GM12878 (cell line): ENCODE results near the gene TMEM255B.

Experiments used
- ATF2 ChIP-seq: IDR thresholded peaks from 2 replicates; pipeline ENCODE4 v1.6.1; 2012; ENCODE audit warnings: low read length, inconsistent platforms
- CHD2 ChIP-seq: IDR thresholded peaks from 2 replicates; pipeline ENCODE4 v1.6.1; 2011; ENCODE audit warnings: low read depth, low read length, improper control_type of control experiment, borderline replicate concordance
- CTCF ChIP-seq, 3 experiments: IDR thresholded peaks in 2 of 3; conservative IDR thresholded peaks in 1 of 3; 2 replicates each; pipeline ENCODE4 v1.5.1; 2011; ENCODE audit warnings: low read depth in 3 of 3, low read length in 3 of 3, mild to moderate bottlenecking in 3 of 3, control low read depth in 2 of 3, moderate library complexity in 2 of 3, inconsistent platforms in 1 of 3, mixed read lengths in 1 of 3; ENCODE audit not compliant: control insufficient read depth in 2 of 3, insufficient read depth in 1 of 3; ENCODE audit errors: extremely low read depth in 1 of 3
- DPF2 ChIP-seq: fragments of 450-650 bp; IDR thresholded peaks from 2 replicates; pipeline ENCODE4 v1.6.1; 2017; ENCODE audit warnings: mild to moderate bottlenecking
- EZH2 ChIP-seq: IDR thresholded peaks from 2 replicates; pipeline ENCODE4 v1.6.1; 2012; ENCODE audit warnings: low read depth, mild to moderate bottlenecking, control low read depth, inconsistent platforms, low read length, borderline replicate concordance; ENCODE audit not compliant: control insufficient read depth
- FOS ChIP-seq: IDR thresholded peaks from 3 replicates; pipeline ENCODE4 v1.6.1; 2011; ENCODE audit warnings: borderline replicate concordance; ENCODE audit not compliant: insufficient read length; ENCODE audit errors: extremely low read depth
- MAX ChIP-seq: IDR thresholded peaks from 2 replicates; pipeline ENCODE4 v1.6.1; 2012; ENCODE audit warnings: low read depth, low read length, improper control_type of control experiment
- MYC ChIP-seq: IDR thresholded peaks from 2 replicates; pipeline ENCODE4 v1.6.1; 2011; ENCODE audit warnings: mild to moderate bottlenecking, low read length, moderate library complexity, inconsistent platforms; ENCODE audit not compliant: insufficient read depth, insufficient replicate concordance, insufficient read length, severe bottlenecking
- POLR2A ChIP-seq: IDR thresholded peaks from 2 replicates; pipeline ENCODE4 v1.6.1; 2011; ENCODE audit warnings: low read depth, mild to moderate bottlenecking, low read length
- SUZ12 ChIP-seq: fragments of 200-600 bp; sonication (generic); IDR thresholded peaks from one replicate; pipeline ENCODE4 v1.6.1; 2018; ENCODE audit warnings: antibody characterized with exemption, mild to moderate bottlenecking; ENCODE audit not compliant: unreplicated experiment
- TAF1 ChIP-seq: IDR thresholded peaks from 2 replicates; pipeline ENCODE4 v1.6.1; 2011; ENCODE audit warnings: mild to moderate bottlenecking, low read depth, low read length, borderline replicate concordance
- ZBTB4 ChIP-seq: fragments of 450-650 bp; formaldehyde crosslinking; IDR thresholded peaks from 2 replicates; pipeline ENCODE4 v1.4.0; 2022; ENCODE audit warnings: mild to moderate bottlenecking, moderate library complexity

- no peak for TF ChIP-seq MAX
- no peak for TF ChIP-seq CTCF (IDR thresholded peaks at IDR 0.05 in 2 of 3, conservative IDR thresholded peaks at IDR 0.05 in 1 of 3; ENCODE audit: control insufficient read depth in 2 of 3, extremely low read depth in 1 of 3, insufficient read depth in 1 of 3, low read depth in 3 of 3, low read length in 3 of 3)
- TF ChIP-seq POLR2A = no peak
- TF ChIP-seq CHD2 = no peak
- TF ChIP-seq FOS = no peak
- TF ChIP-seq SUZ12 = no peak
- no peak for TF ChIP-seq MYC
- no peak for TF ChIP-seq DPF2
- TF ChIP-seq ZBTB4 (CRISPR knock-in tag) = no peak
- no peak for TF ChIP-seq TAF1
- no peak for TF ChIP-seq EZH2
- TF ChIP-seq ATF2 = no peak
Observed at GRCh38 chr13:113850722-113851479, 91.9 kb downstream of the TMEM255B start.
